Fibroblast of lung (primary cell): ENCODE measurements around the gene MYO1G.

Experiments used
- CTCF ChIP-seq, 2 donors: IDR thresholded peaks in 1 of 2; conservative IDR thresholded peaks in 1 of 2; 1 replicate in 1 of 2; 2 replicates in 1 of 2; pipeline ENCODE4 v1.5.1; 2011 to 2012; ENCODE audit warnings: low read length in 2 of 2, control low read depth in 1 of 2, inconsistent platforms in 1 of 2, low read depth in 1 of 2, mild to moderate bottlenecking in 1 of 2
- EZH2 ChIP-seq: IDR thresholded peaks from 2 replicates; pipeline ENCODE4 v1.5.1; 2012; ENCODE audit warnings: low read length, control low read depth, mild to moderate bottlenecking; ENCODE audit errors: missing control alignments

- TF ChIP-seq CTCF (conservative IDR thresholded peaks at IDR 0.05 in 1 of 2, IDR thresholded peaks at IDR 0.05 in 1 of 2; ENCODE audit: low read depth in 1 of 2, low read length in 2 of 2) (no peak), EZH2 (no peak)
Observed at GRCh38 chr7:44953156-44953555, 25.7 kb downstream of the MYO1G start.
